ENCODE results near the gene TSHZ2. TPM values are rescaled to one million over a fixed set of nuclear protein-coding genes. Genes with fewer than 3 reads are reported as not detected.

TSHZ2 gene
- total and polyA plus RNA-seq, 9 of the 15 experiments (the other 6 are each of a cell fraction or from before 2014, with no cell fraction given) = 0.03 to 0.20 (median 0.05) TPM; not detected in 4

DNA sequence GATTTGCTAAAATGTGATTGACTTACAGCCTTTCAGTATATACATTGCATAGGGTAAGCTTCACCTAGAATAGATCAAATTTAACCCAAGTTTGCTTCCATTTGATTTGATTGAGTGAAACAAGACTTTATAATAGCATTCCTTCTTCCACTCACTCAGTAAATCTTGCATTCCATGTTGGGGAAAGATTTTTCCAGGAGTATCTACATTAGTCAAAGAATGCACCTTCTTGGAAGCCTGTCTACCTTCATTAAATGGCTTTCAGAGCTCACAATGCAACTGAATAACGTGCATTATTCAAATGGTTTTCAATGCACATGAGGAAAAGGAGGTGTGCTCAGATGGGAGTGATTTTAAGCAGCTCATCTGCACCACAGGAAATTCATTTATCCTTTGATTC lies 38.3 kb upstream of the TSHZ2 start:
- TF ChIP-seq POLR2H (tag; IDR thresholded peaks at IDR 0.05; ENCODE audit: low read depth) = no peak
- TF ChIP-seq CREB3L1 (IDR thresholded peaks at IDR 0.05; ENCODE audit: borderline replicate concordance, low read depth) = no peak
- TF ChIP-seq, protein P1, sequence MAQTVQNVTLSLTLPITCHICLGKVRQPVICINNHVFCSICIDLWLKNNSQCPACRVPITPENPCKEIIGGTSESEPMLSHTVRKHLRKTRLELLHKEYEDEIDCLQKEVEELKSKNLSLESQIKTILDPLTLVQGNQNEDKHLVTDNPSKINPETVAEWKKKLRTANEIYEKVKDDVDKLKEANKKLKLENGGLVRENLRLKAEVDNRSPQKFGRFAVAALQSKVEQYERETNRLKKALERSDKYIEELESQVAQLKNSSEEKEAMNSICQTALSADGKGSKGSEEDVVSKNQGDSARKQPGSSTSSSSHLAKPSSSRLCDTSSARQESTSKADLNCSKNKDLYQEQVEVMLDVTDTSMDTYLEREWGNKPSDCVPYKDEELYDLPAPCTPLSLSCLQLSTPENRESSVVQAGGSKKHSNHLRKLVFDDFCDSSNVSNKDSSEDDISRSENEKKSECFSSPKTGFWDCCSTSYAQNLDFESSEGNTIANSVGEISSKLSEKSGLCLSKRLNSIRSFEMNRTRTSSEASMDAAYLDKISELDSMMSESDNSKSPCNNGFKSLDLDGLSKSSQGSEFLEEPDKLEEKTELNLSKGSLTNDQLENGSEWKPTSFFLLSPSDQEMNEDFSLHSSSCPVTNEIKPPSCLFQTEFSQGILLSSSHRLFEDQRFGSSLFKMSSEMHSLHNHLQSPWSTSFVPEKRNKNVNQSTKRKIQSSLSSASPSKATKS (CRISPR knock-in tag; IDR thresholded peaks at IDR 0.05) = no peak
- TF ChIP-seq JUNB (CRISPR knock-in tag; conservative IDR thresholded peaks at IDR 0.05) = no peak
- no peak for TF ChIP-seq POLR2AphosphoS5 (IDR thresholded peaks at IDR 0.05; ENCODE audit: control insufficient read depth, insufficient read depth, low read depth, low read length)
- TF ChIP-seq PATZ1 (CRISPR knock-in tag; IDR thresholded peaks at IDR 0.05; ENCODE audit: borderline replicate concordance) = no peak
- no peak for TF ChIP-seq SP1 (CRISPR knock-in tag; IDR thresholded peaks at IDR 0.05)
- no peak for TF ChIP-seq ZNF644 (tag; IDR thresholded peaks at IDR 0.05; ENCODE audit: low read depth)
- no peak for TF ChIP-seq ATF7 (IDR thresholded peaks at IDR 0.05)
- no peak for TF ChIP-seq SMARCE1 (IDR thresholded peaks at IDR 0.05)
- no peaks in the 10 kb centered on the region for H3K4me1 ChIP-seq (replicated peaks in 1 of 2; ENCODE audit: control insufficient read depth in 2 of 2, insufficient read depth in 2 of 2, low read length in 2 of 2)
- H2AFZ ChIP-seq (ENCODE audit: low read depth, low read length) = no peak overlapping the region
- ATAC-seq = no peak
- no peak for DNase-seq (ENCODE audit: extremely low read depth in 1 of 4, low spot score in 3 of 4)
- intact Hi-C loops (cut with micrococcal nuclease) (no loop called here), in situ Hi-C loops (cut with MboI) (no loop called here)
- H3K9ac ChIP-seq (ENCODE audit: insufficient read depth in 1 of 2, low read depth in 2 of 2, low read length in 2 of 2) = no peak overlapping the region
- no peaks in the 10 kb centered on the region for H3K79me2 ChIP-seq (ENCODE audit: control insufficient read depth, insufficient read depth, low read length)
- no peak for FAIRE-seq
- no peaks in the 10 kb centered on the region for H3K9me1 ChIP-seq (ENCODE audit: control insufficient read depth, insufficient read depth, low read length)
- no peak overlapping the region for H3K4me3 ChIP-seq
- no peak overlapping the region for H3K27ac ChIP-seq (ENCODE audit: extremely low read depth, low read depth, low read length)
- no peaks in the 10 kb centered on the region for H3K36me3 ChIP-seq (ENCODE audit: control insufficient read depth, insufficient read depth, low read length)
- ChIA-PET POLR2A (interaction anchor here (0.5 kb wide), 1 partner anchor 603 kb away, joined by 4 read pairs; no protein-coding TSS in a partner anchor), CTCF (ENCODE audit: low intra/inter-chr PET ratio) (no interaction called here)
- H3K27me3 ChIP-seq (ENCODE audit: control insufficient read depth in 2 of 2, insufficient read depth in 2 of 2, low read length in 2 of 2) = 0 out of 5 replicates have a peak, but pooled peaks cover 0 to 4% of the 10 kb centered on the region in 2 experiments
- no peaks in the 10 kb centered on the region for H3K9me3 ChIP-seq (replicated peaks; ENCODE audit: control insufficient read depth, insufficient read depth, low read depth, low read length)
- H4K20me1 ChIP-seq (replicated peaks; ENCODE audit: control insufficient read depth, insufficient read depth, low read length) = no peaks in the 10 kb centered on the region
- 0% methylated on average over 1 of the region's 1 CpG for WGBS (ENCODE audit: insufficient coverage, low coverage, missing lambda C conversion rate)
- no TSS peak for BruUV-seq (replicated peaks)
- no peak overlapping the region for H3K4me2 ChIP-seq (ENCODE audit: insufficient read depth, low read length)
